GDM1 (cell line): ENCODE results near the gene KLHL15.

Experiments used
- DNase-seq: peaks from one replicate; lab custom pipeline; 2025; lab: John Stamatoyannopoulos, UW

Gene KLHL15

DNA sequence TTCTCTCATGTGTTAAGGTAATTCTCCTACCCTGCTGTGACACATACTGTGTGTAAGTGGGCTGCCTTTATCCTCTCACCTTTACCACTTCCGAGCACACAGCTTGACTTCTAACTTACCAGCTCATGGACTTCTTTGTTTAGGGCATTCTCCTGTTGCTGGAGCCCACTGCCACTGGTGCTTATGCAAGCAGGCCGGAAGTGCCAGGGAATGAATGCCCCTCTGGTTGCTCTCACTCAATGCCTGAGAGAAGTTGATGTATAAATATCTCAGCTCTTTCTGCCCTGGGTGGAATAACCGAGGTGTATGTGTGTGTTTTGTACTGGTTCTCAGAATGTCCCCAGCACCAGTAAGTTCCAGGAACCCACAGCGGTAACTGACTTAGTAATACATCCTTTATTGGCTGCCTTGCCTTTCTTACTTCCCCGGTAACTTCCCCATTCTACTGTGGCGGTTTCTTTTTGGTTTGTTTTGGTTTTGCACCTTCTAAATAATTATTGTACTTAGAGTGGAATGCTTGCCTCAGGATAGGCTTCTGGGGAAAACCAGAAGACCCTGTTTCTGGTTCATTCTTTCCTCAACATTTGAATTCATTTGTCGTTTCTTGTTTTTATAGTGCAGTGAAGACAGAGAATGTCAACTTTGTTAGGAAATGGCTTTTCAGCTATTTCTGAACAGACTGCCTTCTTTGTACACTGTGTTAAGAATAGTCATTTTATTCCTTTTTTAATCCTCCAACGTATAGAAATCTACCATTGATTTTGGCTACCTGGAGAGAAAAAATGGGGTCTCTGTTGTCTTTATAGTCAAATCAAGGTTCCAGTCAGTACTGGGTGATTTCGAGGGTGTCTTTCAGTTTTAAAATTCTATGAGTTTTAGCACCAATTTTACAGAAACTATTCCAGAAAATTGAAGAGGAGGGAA, 73.7 kb downstream of the KLHL15 start:
- peak; percentile 34 for DNase-seq

DNA sequence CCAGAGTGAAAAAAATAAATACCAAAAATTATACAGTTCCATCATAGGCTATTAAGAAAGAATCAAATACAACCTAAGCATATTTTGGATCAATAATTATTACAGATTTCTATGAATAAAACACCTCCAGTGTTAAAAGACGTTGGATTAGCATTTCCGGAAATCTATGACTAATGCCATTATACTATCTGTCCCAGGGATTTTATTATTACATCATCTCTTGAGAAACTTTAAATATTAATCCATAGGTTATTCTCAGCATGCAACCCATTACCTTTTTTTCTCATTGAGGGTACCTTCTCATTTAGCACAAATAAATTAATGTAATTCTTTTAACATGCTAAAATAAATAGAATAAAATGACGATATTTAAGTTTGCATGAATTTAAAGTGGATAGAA, 74.6 kb downstream of the KLHL15 start:
- DNase-seq = no peak

DNA sequence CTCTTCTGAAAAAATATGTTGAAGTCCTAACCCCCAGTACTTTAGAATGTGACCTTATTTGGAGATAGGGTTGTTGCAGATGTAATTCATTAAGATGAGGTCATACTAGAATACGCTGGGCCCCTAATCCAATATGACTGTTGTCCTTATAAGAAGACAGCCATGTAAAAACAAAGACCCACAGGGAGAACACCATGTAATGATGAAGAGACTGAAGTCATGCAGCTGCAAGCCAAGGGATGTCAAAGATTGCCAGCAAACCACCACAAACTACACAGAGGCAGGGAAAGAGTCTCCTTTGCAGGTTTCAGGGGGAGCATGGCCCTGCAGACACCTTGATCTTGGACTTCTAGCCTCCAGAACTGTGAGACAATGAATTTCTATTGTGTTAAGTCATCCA, 81.8 kb downstream of the KLHL15 start:
- DNase-seq = no peak

DNA sequence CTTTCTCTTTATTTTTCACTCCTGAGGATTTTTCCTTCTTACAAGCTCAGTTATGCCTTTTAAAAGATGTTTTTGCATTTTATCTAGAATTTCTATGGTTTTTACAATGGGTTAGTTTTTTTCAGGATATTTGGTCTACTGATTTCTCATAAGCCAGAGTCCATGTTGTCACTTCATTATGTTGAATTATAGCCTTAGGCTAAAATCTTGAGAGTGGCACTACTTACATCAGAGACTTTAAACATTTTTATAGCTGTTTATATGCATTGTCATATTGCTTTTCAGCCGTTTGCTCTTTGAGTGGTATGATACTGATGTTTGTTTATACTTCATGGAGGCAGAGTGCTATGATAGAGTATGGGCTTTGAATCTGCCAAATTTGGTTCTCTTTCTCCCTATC, 82.8 kb downstream of the KLHL15 start:
- no peak for DNase-seq

DNA sequence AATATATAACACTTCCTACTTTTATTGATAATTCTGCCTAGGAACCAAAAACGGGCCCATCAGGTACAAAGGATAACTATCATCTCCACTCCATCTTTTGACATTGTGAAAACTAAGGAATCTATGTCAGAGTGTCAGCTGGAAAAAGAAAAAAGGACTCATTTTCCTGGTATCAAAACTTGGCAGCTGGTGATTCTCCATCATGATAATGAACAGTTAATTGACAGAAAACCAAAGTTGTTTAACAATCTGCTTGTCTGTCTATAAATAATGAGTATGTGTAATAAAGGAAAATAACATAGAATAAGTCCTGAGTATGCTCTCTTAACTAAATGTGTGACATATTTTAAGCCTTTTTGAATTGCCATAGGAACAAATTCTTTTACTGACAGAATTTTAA, 87.8 kb downstream of the KLHL15 start:
- DNase-seq = no peak

DNA sequence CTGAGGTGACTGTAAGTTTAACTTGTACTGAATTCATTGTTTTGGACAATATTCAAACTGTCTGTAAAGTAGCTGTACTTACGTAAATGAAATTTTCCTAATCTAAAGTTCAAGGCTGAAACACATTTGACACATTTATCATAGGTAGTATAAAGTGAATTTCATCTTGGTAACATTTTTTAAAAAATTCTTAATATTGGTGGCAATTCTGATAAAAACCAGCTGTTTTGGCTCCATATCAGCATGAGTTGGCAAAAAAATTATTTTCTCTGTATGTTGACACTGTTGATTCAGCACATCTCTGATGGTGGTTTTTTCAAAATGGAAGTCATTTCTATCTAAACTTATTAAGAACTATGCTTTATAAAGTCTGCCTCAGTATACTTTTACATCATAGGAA, 88.3 kb downstream of the KLHL15 start:
- no peak for DNase-seq

DNA sequence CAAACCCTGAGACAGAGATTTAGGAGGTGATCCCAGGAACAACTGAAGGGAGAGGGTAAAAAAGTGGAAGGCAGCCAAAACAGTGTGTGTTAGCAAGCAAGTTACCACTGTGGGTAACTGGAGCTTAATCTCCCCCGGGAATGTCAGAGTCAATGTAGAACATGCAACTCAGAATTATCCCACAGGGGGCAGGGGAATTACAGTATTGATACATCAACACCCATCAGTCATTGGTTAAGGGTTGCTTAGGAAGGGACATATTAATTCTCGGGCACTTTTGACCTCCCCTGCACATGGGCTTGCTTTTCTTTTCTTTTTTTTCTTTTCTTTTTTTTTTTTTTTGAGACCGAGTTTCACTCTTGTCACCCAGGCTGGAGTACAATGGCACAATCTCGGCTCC, 89.9 kb downstream of the KLHL15 start:
- no peak for DNase-seq

DNA sequence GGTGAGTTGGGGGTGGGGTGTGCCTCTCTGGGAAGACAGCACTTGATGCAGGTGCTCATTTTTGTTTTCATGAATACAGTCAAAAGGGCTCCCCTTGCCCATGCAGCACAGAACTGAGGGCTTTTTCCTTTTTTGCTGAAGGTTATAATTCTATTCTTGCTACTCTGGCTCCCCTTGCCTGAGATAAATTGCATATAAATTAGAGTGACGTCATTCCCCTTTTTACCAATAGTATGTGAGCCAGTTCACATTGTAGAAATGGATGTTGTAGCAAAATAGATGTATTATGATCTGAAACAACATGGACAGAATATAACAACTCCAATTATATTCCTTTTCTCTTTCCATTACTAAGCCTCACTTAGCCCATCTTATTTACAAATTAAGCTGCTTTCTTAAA, 90.8 kb downstream of the KLHL15 start:
- no peak for DNase-seq

DNA sequence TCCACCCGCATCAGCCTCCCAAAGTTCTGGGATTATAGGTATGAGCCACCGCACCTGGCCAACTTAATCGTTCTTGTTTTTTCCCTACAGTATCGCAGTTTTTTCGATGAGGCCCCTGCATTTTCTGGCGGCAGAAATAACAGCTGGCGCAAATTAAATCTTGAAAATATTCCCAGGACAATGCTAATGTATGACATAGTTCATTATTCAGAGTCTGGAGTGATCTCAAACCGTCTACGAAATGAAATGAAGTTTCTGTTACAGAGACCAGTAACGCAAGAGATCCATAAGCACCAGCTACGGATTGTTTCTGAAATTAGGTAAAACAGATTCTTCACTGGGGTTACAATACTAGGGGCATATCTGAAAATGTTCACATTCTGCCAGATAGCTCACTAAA, 91.9 kb downstream of the KLHL15 start:
- no peak for DNase-seq
